Panc1 (cell line): ENCODE measurements around the gene MET.

ENCODE experiments used
- CTCF ChIP-seq: fragments of 450-650 bp; IDR thresholded peaks from 2 replicates; pipeline ENCODE4 v1.5.1; 2017; ENCODE audit warnings: mild to moderate bottlenecking
- POLR2AphosphoS5 ChIP-seq: IDR thresholded peaks from 2 replicates; pipeline ENCODE4 v1.6.1; 2012; ENCODE audit warnings: mild to moderate bottlenecking, low read depth, low read length, moderate library complexity
- REST ChIP-seq, 2 experiments: IDR thresholded peaks; 2 replicates each; pipeline ENCODE4 v1.6.1; 2011 to 2012; ENCODE audit warnings: low read depth in 2 of 2, control low read depth in 1 of 2, low read length in 1 of 2, mild to moderate bottlenecking in 1 of 2, moderate library complexity in 1 of 2; ENCODE audit not compliant: insufficient read depth in 1 of 2
- SIN3A ChIP-seq: IDR thresholded peaks from 2 replicates; pipeline ENCODE4 v1.6.1; 2012; ENCODE audit warnings: low read depth, mild to moderate bottlenecking, low read length, moderate library complexity, borderline replicate concordance; ENCODE audit not compliant: insufficient read depth

GRCh38 chr7:116710764-116711452 is 38.9 kb downstream of the MET start:
- TF ChIP-seq REST (IDR thresholded peaks at IDR 0.05; ENCODE audit: insufficient read depth in 1 of 2, low read depth in 2 of 2, low read length in 1 of 2) (no peak), CTCF (no peak), SIN3A (no peak), POLR2AphosphoS5 (no peak)
